Fibroblast of skin of abdomen (primary cell): ENCODE data around the gene ARL10.

ENCODE experiments used
- DNase-seq: peaks from one replicate; pipeline ENCODE4 v3.0.0-alpha.2; 2013

The ARL10 gene

DNA sequence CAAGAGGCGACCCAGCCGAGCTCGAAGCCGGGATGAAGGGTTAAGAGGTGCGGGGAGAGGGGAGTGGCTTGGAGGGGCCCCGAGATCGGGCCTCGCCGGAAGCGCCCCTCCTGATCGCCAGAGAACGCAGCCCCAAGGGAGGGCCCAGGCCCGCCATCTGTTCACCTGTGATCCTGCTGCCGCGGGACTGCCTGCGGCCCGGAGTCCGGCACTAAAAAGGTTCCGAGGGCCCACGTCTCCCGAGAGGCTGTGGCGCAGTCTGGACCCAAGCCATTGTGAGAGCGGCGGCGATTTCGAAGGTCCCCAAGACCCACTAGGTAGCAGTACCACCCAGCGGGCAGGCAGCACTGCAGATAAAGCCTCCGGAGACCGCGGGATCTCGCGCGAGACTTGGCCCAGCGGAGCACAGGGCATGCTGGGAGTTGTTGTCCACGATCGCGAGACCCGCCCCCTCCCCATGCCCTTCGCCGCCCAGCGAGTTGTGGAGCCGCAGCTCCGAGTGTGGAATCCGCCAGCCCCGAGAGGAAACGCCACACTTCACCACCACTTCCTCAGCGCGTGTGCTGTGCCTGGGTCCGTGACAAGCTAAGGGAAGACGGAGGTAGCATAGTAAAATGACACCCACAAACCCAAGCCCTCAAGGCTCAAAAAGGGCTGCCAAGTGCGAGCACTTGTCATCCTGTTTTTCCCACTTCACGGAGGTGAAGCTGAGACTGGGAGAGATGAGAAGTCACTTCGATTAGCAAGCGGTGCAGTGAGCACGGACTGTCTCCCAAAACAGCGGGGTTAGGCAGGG, 3.7 kb upstream of the ARL10 start, which contains the start of gene KIAA1191:
KIAA1191 (minus strand) TSS at position 328 of the 796 bp plus-strand sequence. CDS start 2,256 bp downstream, outside the sequence.
- peak; percentile 86 for DNase-seq

GRCh38 chr5:176362233-176362490, 3.1 kb upstream of the ARL10 start:
- DNase-seq, result no peak

DNA sequence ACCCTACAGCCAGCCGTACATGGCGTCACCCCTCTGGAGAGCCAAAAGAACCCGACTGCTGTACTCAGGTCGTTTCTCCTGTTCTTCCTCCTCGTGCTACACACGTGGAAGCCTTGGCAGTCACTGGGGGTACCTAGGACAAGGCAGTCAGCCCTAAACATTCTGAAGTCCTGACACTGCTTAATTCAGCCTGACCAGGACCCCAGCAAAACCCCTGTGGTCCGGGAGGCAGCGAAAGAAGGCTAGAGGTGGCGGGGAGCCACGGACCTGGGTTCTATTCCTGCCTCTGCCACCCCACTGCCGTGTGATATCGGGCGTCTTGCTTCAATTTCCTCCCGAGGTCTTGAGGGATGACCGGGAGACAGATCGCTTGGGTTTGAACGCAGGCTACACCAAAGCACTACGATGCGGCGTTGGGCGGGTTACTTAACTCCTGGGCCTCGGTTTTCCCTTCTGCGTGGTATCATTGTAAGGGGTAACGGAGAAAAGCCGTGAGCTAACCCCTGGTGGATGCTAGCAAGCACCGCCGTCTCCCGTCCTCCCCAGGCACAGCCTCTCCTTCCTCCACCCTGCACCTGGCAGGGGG, 429 bp upstream of the ARL10 start:
- no peak for DNase-seq

- no peak for DNase-seq
Observed at GRCh38 chr5:176366232-176366894, 1.1 kb downstream of the ARL10 start.

GRCh38 chr5:176368726-176369125, 3.4 kb downstream of the ARL10 start:
- DNase-seq, result no peak

DNA sequence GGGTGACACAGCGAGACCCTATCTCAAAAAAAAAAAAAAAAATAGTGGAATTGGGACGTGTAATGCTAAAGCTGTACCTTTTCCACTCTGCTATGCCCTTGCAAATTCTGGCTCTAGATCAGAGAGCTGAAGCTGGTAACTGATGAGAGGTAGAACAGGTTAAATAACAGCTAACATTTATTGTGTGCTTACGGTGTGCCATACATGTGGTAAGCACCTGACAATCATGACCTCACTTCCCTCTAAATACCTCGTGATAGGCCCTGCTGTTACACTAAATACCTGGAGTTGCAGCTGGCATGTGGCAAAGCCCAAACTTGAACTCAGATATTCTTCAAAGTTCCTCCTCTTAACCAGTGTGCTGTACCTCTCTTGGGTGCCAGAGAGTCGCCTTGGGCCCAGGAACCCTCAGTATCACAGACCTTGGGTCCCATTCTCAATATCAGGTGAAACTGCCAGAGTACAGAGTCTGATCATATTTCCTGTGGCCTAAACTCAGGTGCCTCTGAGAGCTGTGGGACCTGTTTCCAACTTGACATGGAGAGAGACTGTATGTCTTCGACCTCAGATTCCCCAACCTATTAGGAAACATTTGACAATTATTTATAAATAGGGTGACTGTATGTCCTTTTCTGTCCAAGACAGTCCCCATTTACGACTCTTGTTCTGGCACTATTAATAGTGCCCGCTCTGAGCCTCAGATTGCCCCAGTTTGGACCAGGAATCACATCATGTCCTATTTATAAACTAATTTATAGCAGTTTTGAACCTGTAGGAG, 4.8 kb downstream of the ARL10 start:
- no peak for DNase-seq

GRCh38 chr5:176371621-176372539, 6.6 kb downstream of the ARL10 start:
- DNase-seq, result no peak

DNA sequence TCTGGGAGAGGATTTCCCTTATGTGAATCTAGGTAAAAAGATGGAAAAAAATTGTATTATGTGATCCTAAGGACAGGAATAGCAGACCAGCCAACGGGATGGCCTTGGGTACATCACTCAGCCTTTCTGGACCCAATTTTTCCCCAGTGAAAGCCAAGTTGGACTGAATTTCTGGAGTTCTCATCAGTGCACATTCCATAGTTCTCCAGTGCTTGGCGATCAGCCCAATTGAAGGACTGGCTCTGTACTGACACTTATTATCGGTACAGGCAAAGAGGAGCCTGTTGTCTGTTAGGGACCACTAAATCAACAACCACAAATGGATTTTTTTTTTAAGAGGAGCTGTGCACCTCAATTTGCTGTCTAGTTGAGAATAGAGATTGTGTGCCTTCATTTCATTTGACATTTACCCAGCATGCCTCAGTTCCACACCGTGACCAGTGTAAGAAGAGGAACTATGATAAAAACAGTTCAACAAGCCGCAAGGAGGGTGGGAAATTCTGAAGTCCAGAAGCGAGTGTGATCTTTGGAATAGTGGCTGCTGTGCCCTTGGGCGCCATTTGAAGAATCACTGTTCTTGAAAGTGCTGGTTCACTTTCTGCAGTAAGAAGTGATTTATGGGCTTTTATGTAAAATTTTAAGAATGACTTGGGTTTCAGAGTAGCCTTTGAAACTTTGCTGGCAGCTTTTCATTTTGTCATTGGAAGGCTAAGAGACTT, 8.0 kb downstream of the ARL10 start:
- no peak for DNase-seq

GRCh38 chr5:176379881-176380280, 14.6 kb downstream of the ARL10 start:
- DNase-seq, result no peak

- no peak for DNase-seq
Observed at GRCh38 chr5:176381423-176381822, 16.1 kb downstream of the ARL10 start.

DNA sequence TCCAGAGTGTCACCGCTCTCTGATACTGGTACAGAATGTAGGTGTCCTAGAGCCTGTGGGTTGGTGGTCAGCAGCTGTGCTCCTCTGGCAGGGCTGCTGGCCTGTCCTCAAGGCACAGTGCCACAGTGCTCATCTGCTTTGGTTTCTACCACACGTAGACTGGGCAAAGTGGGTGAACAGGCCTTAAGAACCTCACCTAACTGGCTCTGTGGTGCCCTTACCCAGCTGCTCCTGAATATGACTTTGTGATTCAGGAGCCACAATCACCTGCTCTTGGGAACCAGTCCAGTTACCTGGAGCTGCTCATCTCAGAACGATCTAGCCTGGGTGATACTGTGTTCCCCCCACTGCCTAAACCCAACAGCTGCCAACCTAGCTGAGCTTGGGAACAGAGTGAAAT, 16.7 kb downstream of the ARL10 start:
- DNase-seq, result no peak

DNA sequence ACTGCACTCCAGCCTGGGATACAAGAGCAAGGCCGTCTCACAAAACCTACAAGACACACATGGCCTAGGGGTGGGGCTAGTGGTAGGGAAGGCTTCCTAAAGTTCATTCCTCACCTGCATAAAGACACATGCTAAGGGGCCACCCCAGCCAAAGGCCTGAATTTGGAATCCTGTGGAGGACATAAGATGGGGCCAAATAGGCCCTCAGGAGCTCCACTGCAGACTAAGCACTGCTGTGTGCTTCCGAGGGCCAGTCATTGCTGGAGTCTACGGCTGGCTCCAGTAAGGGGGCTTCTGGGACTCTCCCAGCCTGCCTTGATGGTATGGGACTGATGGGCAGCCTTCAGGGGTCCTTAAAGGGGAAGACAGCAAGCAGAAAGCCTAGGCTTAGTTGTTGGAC, 17.4 kb downstream of the ARL10 start:
- DNase-seq, result no peak

DNA sequence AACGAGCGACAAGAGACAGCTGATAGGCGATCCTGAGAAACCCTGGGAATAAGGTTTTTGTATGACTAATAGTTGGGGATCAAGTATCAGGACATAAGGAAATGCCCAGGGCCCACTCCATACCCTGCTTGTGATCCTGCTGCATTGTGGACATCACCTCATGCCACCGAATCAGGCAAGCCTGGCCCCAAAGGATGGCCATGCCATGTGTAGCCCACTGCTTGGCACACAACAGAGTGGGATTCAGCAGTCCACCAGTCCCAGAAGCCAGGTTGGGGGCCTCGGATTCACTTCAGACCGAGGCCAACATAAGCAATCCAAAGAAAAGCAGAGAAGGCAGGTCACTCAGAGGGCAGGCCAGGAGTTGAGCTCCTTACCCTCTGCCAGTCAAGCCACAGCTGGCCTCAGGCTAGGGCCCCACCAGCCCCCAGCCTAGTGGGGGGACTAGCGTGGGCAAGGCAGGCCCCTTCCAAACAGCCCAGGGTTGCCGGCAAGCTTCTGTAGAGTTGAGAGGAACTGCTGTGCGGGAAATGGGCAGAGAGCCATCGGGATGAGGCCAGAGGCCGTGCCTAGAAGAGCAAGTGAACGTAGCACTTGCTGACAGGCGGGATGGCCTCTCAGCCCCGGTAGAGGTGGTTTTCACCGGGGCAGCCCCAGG, 18.1 kb downstream of the ARL10 start:
- DNase-seq, result no peak

GRCh38 chr5:176383961-176384360, 18.7 kb downstream of the ARL10 start:
- DNase-seq, result no peak

DNA sequence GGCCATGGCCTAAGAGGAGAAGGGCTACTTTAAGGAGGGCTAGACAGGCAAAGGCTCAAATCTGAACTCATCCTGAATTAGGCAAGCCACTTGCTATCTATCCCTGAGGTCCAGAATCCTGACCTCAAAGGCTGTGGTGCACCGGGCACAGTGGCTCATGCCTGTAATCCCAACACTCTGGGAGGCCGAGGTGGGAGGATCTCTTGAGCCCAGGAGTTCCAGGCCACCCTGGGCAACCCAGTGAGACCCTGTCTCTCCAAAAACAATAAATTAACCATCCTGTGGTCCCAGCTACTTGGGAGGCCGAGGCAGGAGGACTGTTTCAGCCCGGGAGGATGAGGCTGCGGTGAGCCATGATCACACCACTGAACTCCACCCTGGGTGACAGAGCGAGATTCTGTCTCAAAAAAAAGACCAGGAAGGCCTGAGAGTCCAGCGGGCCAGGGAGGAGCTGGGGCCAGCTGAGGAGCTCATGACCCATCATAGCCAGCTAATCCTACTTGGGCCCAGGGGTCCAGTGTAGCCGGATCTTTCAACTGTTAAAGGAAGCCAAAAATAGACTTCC, 19.2 kb downstream of the ARL10 start:
- DNase-seq, result no peak

GRCh38 chr5:176384991-176385390, 19.7 kb downstream of the ARL10 start:
- no peak for DNase-seq

GRCh38 chr5:176386491-176386890, 21.2 kb downstream of the ARL10 start:
- DNase-seq, result no peak

GRCh38 chr5:176387384-176387925, 22.2 kb downstream of the ARL10 start:
- no peak for DNase-seq

- no peak for DNase-seq
Observed at GRCh38 chr5:176388003-176388443, 22.7 kb downstream of the ARL10 start.
